ENCODE results near the gene CIDEB. TPM values are rescaled to one million over a fixed set of nuclear protein-coding genes. Genes with fewer than 3 reads are reported as not detected.

CIDEB gene
- total and polyA plus RNA-seq, 2 of the 8 experiments (the other 6 are each of a cell fraction or from before 2014, with no cell fraction given) = 0.11 TPM; not detected in 1

DNA sequence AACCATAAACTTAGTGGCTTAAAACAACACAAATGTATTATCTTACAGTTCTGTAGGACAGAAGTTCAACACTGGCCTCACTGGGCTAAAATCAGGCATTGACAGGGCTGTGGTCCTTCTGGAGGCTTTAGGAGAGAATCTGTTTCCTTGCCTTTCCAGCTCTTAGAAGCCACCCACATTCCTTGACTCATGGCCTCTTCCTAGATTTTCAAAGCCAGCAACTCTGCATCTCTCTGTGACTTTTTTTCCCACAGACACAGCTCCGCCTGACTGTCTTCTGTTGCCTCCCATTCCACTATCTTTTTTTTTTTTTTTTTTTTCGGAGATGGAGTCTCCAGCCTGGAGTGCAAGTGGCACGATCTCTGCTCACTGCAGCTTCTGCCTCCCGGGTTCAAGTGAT is 48.4 kb upstream of the CIDEB start (continued):
- TF ChIP-seq, protein P1, sequence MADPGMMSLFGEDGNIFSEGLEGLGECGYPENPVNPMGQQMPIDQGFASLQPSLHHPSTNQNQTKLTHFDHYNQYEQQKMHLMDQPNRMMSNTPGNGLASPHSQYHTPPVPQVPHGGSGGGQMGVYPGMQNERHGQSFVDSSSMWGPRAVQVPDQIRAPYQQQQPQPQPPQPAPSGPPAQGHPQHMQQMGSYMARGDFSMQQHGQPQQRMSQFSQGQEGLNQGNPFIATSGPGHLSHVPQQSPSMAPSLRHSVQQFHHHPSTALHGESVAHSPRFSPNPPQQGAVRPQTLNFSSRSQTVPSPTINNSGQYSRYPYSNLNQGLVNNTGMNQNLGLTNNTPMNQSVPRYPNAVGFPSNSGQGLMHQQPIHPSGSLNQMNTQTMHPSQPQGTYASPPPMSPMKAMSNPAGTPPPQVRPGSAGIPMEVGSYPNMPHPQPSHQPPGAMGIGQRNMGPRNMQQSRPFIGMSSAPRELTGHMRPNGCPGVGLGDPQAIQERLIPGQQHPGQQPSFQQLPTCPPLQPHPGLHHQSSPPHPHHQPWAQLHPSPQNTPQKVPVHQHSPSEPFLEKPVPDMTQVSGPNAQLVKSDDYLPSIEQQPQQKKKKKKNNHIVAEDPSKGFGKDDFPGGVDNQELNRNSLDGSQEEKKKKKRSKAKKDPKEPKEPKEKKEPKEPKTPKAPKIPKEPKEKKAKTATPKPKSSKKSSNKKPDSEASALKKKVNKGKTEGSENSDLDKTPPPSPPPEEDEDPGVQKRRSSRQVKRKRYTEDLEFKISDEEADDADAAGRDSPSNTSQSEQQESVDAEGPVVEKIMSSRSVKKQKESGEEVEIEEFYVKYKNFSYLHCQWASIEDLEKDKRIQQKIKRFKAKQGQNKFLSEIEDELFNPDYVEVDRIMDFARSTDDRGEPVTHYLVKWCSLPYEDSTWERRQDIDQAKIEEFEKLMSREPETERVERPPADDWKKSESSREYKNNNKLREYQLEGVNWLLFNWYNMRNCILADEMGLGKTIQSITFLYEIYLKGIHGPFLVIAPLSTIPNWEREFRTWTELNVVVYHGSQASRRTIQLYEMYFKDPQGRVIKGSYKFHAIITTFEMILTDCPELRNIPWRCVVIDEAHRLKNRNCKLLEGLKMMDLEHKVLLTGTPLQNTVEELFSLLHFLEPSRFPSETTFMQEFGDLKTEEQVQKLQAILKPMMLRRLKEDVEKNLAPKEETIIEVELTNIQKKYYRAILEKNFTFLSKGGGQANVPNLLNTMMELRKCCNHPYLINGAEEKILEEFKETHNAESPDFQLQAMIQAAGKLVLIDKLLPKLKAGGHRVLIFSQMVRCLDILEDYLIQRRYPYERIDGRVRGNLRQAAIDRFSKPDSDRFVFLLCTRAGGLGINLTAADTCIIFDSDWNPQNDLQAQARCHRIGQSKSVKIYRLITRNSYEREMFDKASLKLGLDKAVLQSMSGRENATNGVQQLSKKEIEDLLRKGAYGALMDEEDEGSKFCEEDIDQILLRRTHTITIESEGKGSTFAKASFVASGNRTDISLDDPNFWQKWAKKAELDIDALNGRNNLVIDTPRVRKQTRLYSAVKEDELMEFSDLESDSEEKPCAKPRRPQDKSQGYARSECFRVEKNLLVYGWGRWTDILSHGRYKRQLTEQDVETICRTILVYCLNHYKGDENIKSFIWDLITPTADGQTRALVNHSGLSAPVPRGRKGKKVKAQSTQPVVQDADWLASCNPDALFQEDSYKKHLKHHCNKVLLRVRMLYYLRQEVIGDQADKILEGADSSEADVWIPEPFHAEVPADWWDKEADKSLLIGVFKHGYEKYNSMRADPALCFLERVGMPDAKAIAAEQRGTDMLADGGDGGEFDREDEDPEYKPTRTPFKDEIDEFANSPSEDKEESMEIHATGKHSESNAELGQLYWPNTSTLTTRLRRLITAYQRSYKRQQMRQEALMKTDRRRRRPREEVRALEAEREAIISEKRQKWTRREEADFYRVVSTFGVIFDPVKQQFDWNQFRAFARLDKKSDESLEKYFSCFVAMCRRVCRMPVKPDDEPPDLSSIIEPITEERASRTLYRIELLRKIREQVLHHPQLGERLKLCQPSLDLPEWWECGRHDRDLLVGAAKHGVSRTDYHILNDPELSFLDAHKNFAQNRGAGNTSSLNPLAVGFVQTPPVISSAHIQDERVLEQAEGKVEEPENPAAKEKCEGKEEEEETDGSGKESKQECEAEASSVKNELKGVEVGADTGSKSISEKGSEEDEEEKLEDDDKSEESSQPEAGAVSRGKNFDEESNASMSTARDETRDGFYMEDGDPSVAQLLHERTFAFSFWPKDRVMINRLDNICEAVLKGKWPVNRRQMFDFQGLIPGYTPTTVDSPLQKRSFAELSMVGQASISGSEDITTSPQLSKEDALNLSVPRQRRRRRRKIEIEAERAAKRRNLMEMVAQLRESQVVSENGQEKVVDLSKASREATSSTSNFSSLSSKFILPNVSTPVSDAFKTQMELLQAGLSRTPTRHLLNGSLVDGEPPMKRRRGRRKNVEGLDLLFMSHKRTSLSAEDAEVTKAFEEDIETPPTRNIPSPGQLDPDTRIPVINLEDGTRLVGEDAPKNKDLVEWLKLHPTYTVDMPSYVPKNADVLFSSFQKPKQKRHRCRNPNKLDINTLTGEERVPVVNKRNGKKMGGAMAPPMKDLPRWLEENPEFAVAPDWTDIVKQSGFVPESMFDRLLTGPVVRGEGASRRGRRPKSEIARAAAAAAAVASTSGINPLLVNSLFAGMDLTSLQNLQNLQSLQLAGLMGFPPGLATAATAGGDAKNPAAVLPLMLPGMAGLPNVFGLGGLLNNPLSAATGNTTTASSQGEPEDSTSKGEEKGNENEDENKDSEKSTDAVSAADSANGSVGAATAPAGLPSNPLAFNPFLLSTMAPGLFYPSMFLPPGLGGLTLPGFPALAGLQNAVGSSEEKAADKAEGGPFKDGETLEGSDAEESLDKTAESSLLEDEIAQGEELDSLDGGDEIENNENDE (IDR thresholded peaks at IDR 0.05; ENCODE audit: insufficient replicate concordance, low read length) = no peak
- no peak for TF ChIP-seq CBX8 (IDR thresholded peaks at IDR 0.05; ENCODE audit: borderline replicate concordance, low read depth, low read length)
- no peak for TF ChIP-seq FOSL1 (IDR thresholded peaks at IDR 0.05; ENCODE audit: insufficient read depth, low read depth, low read length)
- no peak for TF ChIP-seq KDM5A (IDR thresholded peaks at IDR 0.05; ENCODE audit: low read length)
- TF ChIP-seq BRCA1 (IDR thresholded peaks at IDR 0.05; ENCODE audit: low read depth, low read length) = no peak
- TF ChIP-seq, protein P2, sequence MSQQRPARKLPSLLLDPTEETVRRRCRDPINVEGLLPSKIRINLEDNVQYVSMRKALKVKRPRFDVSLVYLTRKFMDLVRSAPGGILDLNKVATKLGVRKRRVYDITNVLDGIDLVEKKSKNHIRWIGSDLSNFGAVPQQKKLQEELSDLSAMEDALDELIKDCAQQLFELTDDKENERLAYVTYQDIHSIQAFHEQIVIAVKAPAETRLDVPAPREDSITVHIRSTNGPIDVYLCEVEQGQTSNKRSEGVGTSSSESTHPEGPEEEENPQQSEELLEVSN (IDR thresholded peaks at IDR 0.05) = no peak
- no peak for TF ChIP-seq SRF (IDR thresholded peaks at IDR 0.05; ENCODE audit: low read depth, low read length)
- no peak for TF ChIP-seq PHF8 (conservative IDR thresholded peaks at IDR 0.05; ENCODE audit: low read depth, low read length)
- no peak for TF ChIP-seq EZH2 (IDR thresholded peaks at IDR 0.05; ENCODE audit: low read depth, low read length, severe bottlenecking)
- no peak for TF ChIP-seq TBP (IDR thresholded peaks at IDR 0.05; ENCODE audit: low read depth, low read length)
- no peak for TF ChIP-seq SIRT6 (IDR thresholded peaks at IDR 0.05; ENCODE audit: low read length)
- TF ChIP-seq CREB1 (IDR thresholded peaks at IDR 0.05) = no peak
